ENCODE measurements around the gene MCEE. TPM values are rescaled to one million over a fixed set of nuclear protein-coding genes. Genes with fewer than 3 reads are reported as not detected.
"Not testable (repeated sequence)": the region's sequence is repeated elsewhere in the genome, so short reads cannot be mapped to it uniquely, and the experiment has no call there.

The MCEE gene
- total RNA-seq, 3 donors from 2014 or later = 16.0 to 33.8 (median 27.5) TPM

DNA sequence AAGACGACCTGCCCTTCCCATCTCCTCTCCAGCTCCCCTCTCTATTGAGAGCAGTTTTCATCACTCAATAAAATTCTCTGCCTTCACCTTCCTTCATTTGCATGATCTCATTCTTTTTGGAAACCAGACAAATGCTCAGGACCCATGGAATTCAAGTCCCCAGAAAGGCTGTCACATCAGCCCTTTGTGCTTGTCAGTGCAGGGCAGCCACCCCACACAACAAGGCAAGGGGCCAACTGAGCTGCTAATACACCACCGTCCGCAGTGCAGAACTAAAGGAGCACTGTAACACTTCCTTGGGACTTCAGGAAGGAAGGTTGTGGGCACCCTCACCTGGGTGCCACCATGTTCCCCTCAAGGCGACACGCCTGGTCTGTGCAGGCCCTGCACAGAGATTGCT is 26.2 kb downstream of the MCEE start:
- TF ChIP-seq, protein P1, sequence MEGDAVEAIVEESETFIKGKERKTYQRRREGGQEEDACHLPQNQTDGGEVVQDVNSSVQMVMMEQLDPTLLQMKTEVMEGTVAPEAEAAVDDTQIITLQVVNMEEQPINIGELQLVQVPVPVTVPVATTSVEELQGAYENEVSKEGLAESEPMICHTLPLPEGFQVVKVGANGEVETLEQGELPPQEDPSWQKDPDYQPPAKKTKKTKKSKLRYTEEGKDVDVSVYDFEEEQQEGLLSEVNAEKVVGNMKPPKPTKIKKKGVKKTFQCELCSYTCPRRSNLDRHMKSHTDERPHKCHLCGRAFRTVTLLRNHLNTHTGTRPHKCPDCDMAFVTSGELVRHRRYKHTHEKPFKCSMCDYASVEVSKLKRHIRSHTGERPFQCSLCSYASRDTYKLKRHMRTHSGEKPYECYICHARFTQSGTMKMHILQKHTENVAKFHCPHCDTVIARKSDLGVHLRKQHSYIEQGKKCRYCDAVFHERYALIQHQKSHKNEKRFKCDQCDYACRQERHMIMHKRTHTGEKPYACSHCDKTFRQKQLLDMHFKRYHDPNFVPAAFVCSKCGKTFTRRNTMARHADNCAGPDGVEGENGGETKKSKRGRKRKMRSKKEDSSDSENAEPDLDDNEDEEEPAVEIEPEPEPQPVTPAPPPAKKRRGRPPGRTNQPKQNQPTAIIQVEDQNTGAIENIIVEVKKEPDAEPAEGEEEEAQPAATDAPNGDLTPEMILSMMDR (IDR thresholded peaks at IDR 0.05) = no peak
- TF ChIP-seq POLR2AphosphoS5 (IDR thresholded peaks at IDR 0.05) (no peak), POLR2A (IDR thresholded peaks at IDR 0.05) (no peak)
- Histone ChIP-seq H3K4me1 (no peaks in the 10 kb centered on the region), H3K9me3 (no peaks in the 10 kb centered on the region), H3K4me3 (no peak overlapping the region), H3K27me3 (no peaks in the 10 kb centered on the region), H3K36me3 (no peaks in the 10 kb centered on the region), H3K27ac (no peak overlapping the region)
- intact Hi-C loops (cut with DNase I; ENCODE audit: low total_unique reads) = no loop called here
- DNase-seq (ENCODE audit: low spot score in 2 of 2) = no peak

DNA sequence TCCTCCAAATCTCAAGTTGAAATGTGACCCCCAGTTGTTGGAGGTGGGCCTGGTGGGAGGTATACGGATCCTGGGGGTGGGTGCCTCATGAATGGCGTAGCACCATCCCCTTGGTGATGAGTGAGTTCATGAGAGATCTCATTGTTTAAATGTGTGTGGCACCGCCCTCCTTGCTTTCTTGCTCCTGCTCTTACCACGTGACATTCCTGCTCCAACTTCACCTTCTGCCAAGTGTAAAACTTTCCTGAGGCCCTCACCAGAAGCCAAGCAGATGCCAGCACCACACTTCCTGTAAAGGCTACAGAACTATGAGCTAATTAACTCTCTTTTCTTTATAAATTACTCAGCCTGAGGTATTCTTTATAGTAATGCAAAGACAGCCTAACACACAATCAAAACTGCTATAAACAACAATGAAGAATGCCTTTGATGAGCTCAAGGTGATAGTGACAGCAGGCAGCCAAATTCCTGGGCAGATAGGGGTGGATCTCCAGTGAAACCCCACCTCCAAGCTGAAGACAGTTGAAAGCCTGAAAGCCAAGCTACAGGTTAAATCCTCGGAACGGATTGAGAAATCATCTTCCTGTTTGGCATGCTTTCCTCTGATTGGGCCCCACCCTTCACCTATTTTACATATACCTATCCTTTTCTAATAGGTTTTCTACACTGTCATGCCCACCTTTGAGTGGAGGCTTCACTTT is 26.9 kb downstream of the MCEE start:
- no peak overlapping the region for H3K4me3 ChIP-seq

DNA sequence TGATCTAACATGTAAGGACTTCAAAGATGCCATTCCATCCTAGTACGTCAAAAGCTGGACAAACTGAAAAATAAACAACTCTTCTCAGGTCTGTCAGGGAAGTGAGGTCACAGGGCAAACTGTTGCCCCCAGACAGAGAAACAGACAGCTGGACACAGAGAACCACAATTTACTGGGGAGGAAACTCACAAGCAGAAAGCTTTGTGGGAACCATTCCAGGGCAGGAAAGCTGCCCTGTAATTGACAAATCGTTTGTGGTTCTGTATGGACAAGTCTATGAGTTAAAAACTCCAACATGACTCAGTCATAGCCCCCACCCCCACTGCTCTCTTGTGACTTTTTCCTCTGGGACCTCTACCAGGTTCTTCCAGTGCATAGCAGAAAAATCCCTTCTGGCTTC is 28.4 kb downstream of the MCEE start:
- H3K9me3 ChIP-seq = no peaks in the 10 kb centered on the region
- intact Hi-C loops (cut with DNase I; ENCODE audit: low total_unique reads) = no loop called here
- DNase-seq (ENCODE audit: low spot score in 2 of 2) = no peak
- no peaks in the 10 kb centered on the region for H3K4me1 ChIP-seq
- H3K4me3 ChIP-seq = no peak overlapping the region
- no peaks in the 10 kb centered on the region for H3K27me3 ChIP-seq
- TF ChIP-seq POLR2A (IDR thresholded peaks at IDR 0.05) (no peak), POLR2AphosphoS5 (IDR thresholded peaks at IDR 0.05) (no peak)
- no peak overlapping the region for H3K27ac ChIP-seq
- H3K36me3 ChIP-seq = no peaks in the 10 kb centered on the region

More for the DNA sequence above, 26.9 kb downstream of the MCEE start:
- Histone ChIP-seq H3K27me3 (no peaks in the 10 kb centered on the region), H3K9me3 (no peaks in the 10 kb centered on the region), H3K27ac (no peak overlapping the region), H3K36me3 (no peaks in the 10 kb centered on the region), H3K4me1 (no peaks in the 10 kb centered on the region)
- intact Hi-C loops (cut with DNase I; ENCODE audit: low total_unique reads) = no loop called here
- TF ChIP-seq POLR2A (IDR thresholded peaks at IDR 0.05) (no peak), POLR2AphosphoS5 (IDR thresholded peaks at IDR 0.05) (no peak)
- TF ChIP-seq, protein P1 (IDR thresholded peaks at IDR 0.05) = no peak
- DNase-seq (ENCODE audit: low spot score in 2 of 2) = no peak

DNA sequence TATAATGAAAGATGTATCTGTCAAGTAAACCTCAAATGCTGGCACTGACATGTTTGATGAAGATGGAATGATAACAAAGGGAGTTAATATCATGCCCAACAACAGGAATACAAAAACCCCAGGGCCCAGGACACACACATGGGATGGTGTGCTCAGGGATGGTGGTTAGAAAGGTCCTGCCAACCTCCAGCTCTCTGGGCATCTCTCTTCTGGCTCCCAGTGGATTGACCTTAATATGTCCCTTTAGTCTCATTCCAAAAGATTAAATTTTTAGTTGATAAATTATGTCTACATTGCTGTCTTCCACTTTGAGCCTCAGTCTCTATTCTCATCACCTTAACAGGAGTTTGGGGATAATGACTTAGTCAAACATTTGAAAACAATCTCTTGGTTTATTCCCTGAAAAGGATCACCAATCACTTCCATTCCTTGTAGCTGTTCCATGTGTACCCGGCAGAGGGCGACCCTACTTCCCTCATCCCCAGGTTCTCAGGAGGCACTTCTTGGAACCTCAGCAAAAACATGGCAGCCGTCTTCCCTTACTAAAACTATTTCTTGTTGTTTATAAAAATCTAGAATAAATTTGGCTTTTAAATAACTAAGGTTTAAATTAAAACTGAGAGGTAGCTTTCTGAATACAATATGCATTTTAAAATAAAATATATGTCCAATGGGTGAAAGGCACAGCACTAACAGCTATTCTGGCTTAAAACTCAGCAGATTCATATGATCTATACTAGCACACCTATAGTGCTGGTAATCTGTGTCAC is 29.6 kb downstream of the MCEE start:
- TF ChIP-seq POLR2AphosphoS5 (IDR thresholded peaks at IDR 0.05) = no peak
- TF ChIP-seq, protein P1 (IDR thresholded peaks at IDR 0.05) = peak in 1 of 3 donors; percentile 58
- Histone ChIP-seq H3K27me3 (no peaks in the 10 kb centered on the region), H3K27ac (no peak overlapping the region), H3K36me3 (no peaks in the 10 kb centered on the region), H3K4me3 (no peak overlapping the region), H3K4me1 (no peaks in the 10 kb centered on the region), H3K9me3 (no peaks in the 10 kb centered on the region)
- peak; percentile 24 to 63 for DNase-seq (ENCODE audit: low spot score in 2 of 2)
- intact Hi-C loops (cut with DNase I; ENCODE audit: low total_unique reads) = no loop called here

DNA sequence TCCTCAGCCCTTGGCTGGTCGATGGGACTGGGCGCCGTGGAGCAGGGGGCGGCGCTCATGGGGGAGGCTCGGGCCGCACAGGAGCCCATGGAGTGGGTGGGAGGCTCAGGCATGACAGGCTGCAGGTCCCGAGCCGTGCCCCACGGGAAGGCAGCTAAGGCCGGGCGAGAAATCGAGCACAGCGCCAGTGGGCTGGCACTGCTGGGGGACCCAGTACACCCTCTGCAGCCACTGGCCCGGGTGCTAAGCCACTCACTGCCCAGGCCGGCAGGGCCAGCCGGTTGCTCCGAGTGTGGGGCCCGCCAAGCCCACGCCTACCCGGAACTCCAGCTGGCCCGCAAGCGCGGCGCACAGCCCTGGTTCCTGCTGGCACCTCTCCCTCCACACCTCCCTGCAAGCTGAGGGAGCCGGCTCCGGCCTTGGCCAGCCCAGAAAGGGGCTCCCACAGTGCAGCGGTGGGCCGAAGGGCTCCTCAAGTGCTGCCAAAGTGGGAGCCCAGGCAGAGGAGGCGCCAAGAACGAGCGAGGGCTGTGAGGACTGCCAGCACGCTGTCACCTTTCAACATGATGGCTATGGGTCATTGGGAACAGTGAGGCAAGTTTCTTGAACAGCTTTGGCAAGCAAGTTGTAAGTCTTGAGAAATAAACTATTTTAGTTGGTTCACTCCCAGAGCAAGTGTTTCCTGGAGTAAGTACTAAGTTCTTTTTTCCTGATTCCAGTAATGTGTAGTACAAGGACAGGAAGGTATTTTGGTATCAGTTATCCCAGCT is 37.4 kb downstream of the MCEE start:
- H3K27ac ChIP-seq; H3K4me3 ChIP-seq; DNase-seq (ENCODE audit: low spot score in 2 of 2); H3K9me3 ChIP-seq; H3K27me3 ChIP-seq; H3K36me3 ChIP-seq; H3K4me1 ChIP-seq; intact Hi-C loops (cut with DNase I; ENCODE audit: low total_unique reads): not testable (repeated sequence)

DNA sequence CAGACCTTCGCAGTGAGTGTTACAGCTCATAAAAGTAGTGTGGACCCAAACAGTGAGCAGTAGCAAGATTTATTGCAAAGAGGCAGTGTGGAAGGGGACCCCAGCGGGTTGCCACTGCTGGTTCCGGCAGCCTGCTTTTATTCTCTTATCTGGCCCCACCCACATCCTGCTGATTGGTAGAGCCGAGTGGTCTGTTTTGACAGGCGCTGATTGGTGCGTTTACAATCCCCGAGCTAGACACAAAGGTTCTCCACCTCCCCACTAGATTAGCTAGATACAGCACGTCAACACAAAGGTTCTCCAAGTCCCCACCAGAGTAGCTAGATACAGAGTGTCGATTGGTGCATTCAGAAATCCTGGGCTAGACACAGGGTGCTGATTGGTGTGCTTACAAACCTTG is 38.2 kb downstream of the MCEE start:
- H3K9me3 ChIP-seq; H3K27ac ChIP-seq; intact Hi-C loops (cut with DNase I; ENCODE audit: low total_unique reads); H3K4me3 ChIP-seq; DNase-seq (ENCODE audit: low spot score in 2 of 2); H3K4me1 ChIP-seq; H3K36me3 ChIP-seq; H3K27me3 ChIP-seq: not testable (repeated sequence)

DNA sequence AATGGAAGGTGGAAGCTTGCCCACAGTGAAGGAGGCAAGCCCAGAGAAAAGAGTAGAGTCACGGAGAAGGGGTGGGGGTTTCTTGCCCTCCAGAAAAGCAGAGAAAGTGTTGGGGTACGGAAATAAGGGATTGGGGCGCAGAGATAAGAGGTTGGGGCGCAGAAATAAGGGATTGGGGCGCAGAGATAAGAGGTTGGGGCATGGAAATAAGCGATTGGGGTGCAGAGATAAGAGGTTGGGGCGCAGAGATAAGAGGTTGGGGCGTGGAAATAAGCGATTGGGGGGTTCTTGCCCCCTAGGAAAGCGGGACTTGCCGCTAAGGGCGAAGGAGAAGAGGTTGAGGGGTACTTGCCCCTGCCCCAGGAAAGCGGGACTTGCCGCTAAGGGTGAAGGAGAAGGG is 40.6 kb downstream of the MCEE start:
- DNase-seq (ENCODE audit: low spot score in 2 of 2); H3K4me1 ChIP-seq; H3K4me3 ChIP-seq; intact Hi-C loops (cut with DNase I; ENCODE audit: low total_unique reads); H3K9me3 ChIP-seq; H3K27ac ChIP-seq; H3K27me3 ChIP-seq; H3K36me3 ChIP-seq: not testable (repeated sequence)

DNA sequence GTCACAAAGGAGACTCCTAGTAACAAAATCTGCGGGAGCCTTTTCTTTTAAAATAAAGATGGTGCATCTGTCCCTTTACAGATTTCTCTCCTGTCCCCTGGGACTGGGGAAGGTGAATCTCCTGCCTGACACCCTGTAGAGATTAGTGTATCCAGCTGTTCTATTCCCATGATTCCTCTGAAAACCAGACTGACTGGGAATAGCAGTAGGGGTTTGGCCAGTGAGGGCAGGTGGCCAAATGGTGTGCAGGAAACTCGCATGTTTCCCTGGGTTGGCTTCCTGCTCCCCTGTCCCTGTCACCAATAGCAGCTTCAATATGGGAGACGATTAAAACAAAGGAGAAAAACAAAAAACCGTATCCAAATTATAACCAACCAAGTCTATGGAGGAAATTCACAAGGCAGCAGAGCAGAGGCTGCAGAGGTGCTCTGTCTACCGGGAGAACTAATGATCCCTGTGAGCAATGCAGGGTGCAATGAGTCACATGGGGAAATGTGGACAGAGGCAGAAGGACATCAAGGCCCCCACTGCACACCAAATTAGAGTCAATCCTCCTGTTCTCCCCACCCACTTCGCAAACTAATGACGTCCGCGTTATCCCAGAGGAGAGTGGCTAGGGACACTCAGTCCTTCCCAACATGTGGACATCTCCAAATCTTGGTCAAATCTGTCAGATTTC is 44.6 kb downstream of the MCEE start:
- H3K36me3 ChIP-seq; DNase-seq (ENCODE audit: low spot score in 2 of 2); H3K4me3 ChIP-seq; H3K27me3 ChIP-seq; H3K9me3 ChIP-seq; H3K27ac ChIP-seq; H3K4me1 ChIP-seq; intact Hi-C loops (cut with DNase I; ENCODE audit: low total_unique reads): not testable (repeated sequence)

DNA sequence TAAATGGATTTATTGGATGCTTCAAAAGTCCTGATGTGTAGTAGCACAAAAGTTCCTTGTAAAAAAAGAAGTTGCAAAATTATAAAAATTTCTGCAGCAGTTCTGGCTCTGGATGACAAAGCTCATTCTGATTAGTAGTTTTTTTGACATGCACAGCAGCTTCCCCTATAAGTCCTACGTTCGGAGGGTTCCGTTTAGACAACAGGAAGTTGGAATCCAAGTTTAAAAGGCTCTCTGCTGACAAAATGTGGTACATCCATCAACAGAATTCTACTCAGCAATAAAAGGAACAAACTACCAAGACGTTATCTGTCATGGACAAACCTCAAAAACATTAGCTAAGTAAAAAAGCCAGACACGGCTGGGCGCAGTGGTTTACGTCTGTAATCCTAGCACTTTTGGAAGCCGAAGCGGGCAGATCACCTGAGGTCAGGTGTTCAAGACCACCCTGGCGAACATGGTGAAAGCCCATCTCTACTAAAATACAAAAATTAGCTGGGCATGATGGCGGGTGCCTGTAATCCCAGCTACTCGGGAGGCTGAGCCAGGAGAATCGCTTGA is 46.2 kb downstream of the MCEE start:
- DNase-seq (ENCODE audit: low spot score in 2 of 2); H3K27ac ChIP-seq; H3K4me1 ChIP-seq; intact Hi-C loops (cut with DNase I; ENCODE audit: low total_unique reads); H3K9me3 ChIP-seq; H3K27me3 ChIP-seq; H3K36me3 ChIP-seq: not testable (repeated sequence)
- peak overlapping the region in 2 of 3 donors; percentile 26 to 43 for H3K4me3 ChIP-seq
